GM18507 (cell line): ENCODE data around the gene SRRM2.
A peak's percentile ranks its signal among the peaks of the same experiment; 100 is the strongest.

Experiments used
- DNase-seq: peaks from one replicate; pipeline ENCODE4 v3.0.0; 2011; ENCODE audit warnings: low read depth; ENCODE audit not compliant: insufficient read length; ENCODE audit errors: extremely low spot score
- FAIRE-seq: peaks from 2 replicates; lab custom pipeline; 2011; peaks lifted over from hg19 to GRCh38; lab: Jason Lieb, UNC

The SRRM2 gene

GRCh38 chr16:2752035-2752849, at the start of gene SRRM2:
TSS of gene SRRM2 (plus strand) at chr16:2752638. CDS start at chr16:2756365, 3,727 bp downstream.
- DNase-seq: peak; percentile 93
- peak; percentile 87 for FAIRE-seq

DNA sequence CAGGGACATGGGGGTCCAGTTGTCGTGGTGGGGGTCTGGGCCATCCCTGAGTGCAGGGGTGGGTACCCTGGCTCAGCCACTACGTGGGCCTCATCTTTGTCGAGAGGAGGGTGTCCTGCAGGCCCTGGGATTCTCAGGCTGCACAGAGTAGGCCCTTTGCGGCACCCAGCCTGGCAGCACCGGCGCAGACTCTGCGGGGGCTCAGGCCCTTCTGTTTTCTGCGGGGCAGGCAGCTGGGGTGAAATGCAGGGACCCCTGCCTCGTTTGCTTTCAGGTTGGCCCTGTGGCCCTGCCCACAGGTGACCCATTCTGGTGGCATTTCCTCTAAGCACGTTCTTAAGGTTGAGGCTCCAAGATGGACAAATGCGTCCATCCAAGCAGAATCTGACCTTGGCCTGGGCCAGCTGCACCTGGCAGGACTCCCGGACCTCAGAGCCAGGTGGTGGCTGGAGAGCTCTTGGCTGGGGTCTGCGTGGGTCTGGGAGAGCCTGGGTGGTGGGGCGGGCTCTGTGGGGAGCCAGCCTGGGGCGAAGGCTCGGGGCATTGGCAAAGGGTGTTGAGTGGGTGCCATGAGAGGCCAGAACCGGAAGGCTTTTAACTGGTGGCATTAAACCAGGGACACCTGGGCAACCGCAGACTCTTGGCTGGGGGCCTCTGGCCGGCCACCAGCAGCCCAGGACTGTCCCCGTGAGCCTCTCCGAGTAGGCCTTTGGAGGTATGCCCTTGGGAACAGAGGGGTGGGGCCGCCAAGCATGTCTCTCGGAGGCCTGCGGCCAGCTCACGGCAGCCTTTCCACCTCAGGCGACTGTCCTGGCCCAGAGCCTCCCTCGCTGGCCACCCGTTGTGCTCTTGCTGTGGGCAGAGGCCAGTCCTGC, 49.3 kb upstream of the SRRM2 start:
- DNase-seq: no peak
- FAIRE-seq: no peak

GRCh38 chr16:2704166-2704982, 48.1 kb upstream of the SRRM2 start:
- FAIRE-seq (no peak), DNase-seq (no peak)

DNA sequence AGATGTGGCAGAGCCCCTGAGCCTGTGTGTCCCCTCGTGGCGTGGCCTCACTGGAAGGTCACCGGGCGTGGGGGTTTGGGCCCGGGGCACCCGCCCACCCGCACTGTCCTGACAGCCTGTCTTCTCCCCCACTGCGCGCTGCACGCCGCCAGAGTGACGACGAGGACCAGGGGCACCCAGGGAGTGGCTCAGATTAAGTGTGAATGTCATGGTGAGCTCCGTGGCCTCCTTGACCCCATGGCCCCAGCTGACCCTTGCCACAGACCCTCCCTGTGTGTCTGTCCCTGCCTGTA, 47.5 kb upstream of the SRRM2 start:
- DNase-seq: no peak
- no peak for FAIRE-seq

DNA sequence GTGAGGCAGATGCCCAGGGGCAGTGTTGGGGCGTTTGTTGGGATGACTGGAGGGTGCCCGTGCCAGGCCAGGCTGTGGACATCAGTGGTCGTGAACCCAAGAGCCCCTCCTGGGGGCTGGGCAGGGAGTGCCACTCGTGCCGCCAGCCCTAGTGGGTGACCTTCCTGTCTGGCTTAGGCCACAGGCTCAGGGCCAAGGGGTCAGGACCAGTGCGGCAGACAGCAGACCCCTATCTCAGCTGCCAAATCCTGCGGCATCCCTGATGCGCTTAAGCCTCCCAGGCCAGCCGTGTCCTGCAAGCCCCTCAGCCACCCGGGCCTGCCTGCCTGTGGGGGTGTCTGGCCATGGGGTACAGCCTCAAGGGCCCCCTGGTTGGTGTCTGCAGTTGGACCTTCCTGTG, 47.1 kb upstream of the SRRM2 start:
- DNase-seq: no peak

DNA sequence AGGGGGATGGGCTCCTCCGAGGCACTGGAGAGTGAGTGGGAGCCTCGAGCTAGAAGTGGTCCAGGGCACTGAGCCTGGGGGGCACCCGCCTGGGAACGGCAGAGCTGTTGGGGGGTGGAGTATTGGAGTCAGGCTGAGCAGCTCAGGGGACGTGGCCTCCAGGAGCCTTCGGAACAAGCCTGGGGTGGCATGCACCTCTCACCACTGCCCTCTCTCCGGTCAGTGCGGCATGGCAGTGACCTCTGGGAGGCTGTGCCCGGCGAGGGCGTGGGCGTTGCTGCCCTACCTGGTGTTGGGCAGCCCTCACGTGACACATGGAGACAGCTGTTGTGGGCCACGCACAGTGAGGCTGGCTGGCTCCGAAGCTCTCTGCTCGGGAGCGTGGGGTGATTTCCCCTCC, 46.4 kb upstream of the SRRM2 start:
- FAIRE-seq (no peak), DNase-seq (no peak)

More for the DNA sequence above, 47.1 kb upstream of the SRRM2 start:
- FAIRE-seq: no peak

GRCh38 chr16:2706611-2707311, 45.7 kb upstream of the SRRM2 start:
- FAIRE-seq (no peak), DNase-seq (no peak)

DNA sequence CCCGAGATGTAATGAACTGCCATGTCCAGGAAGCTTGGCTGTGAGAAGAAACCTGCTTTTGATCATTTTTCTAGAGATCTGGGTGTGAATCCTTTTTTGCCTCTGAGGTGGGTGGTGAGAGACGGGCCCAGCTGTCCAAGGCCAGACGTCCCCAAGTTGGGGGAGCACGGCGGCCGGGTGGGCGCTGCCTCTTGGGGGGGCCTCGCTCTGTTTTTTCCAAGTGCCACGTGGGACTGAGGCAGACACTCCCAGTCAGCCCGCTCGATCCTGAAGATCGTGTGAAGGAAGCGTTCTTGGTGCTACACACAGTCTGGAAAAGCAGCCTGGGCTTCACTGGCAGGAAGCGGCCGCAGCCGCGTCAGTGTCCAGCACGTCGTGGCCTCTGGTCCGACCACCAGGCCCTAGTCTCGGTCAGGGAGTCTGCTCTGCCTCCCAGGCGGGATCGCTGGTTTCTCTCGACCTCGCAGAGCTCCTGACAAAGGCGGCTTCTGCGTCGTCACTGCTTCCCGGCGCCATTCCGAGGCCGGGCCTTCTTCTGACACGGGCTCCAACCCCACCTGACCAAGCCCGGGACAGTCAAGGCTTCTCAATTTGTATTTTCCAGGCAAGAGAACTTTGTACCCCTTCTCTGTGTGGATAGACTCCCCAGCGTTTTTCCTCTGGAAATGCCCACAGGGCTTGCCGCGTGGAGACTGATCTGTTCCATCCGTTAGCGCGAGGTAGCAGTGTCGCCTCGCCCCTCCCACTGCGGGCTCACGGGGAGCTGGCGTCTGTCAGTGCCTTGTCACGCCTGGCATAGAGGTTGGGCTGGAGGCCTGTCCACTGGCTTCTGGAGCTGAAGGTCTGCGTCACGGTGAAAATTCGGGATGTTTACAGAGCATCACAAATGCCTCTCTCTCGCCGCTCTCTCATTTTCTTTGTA, 44.8 kb upstream of the SRRM2 start:
- DNase-seq (no peak), FAIRE-seq (no peak)

GRCh38 chr16:2708290-2708639, 44.2 kb upstream of the SRRM2 start:
- no peak for FAIRE-seq

DNA sequence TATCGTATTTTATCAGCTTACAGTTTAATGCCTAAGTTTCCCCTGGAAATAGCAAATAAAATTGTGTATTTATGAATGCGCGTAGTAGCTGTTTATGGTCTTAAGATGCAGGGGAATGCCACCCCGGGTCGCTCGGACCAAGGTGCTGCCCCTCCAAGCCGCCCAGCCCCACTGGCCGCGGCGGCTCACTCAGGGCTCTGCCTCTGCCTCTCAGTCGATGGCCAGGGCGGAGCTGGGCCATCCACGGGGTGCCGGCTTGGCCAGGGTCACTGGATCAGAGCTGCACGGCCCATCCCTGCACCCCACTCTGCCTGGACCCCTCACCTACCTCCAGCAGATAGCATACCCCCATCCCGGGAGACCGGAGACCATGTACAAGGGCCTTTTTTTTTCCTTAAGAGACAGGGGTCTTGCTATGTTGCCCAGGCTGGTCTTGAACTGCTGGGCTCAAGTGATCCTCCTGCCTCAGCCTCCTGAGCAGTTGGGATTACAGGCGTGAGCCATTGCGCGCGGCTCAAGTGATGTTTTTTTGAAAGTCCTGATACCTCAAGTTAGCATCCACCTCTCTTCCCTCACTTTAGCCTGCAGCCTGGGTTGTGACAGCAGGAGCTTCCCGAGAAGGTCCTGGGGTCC, 43.4 kb upstream of the SRRM2 start:
- DNase-seq: no peak
- FAIRE-seq: no peak

More at GRCh38 chr16:2708290-2708639, 44.2 kb upstream of the SRRM2 start:
- no peak for DNase-seq

- no peak for DNase-seq
- no peak for FAIRE-seq
Measured at GRCh38 chr16:2709588-2709984, 42.9 kb upstream of the SRRM2 start.

GRCh38 chr16:2710021-2710710, 42.3 kb upstream of the SRRM2 start:
- DNase-seq (no peak), FAIRE-seq (no peak)

GRCh38 chr16:2710711-2711231, 41.7 kb upstream of the SRRM2 start:
- DNase-seq (no peak), FAIRE-seq (no peak)

- DNase-seq (no peak), FAIRE-seq (no peak)
Measured at GRCh38 chr16:2711370-2712062, 40.9 kb upstream of the SRRM2 start.

DNA sequence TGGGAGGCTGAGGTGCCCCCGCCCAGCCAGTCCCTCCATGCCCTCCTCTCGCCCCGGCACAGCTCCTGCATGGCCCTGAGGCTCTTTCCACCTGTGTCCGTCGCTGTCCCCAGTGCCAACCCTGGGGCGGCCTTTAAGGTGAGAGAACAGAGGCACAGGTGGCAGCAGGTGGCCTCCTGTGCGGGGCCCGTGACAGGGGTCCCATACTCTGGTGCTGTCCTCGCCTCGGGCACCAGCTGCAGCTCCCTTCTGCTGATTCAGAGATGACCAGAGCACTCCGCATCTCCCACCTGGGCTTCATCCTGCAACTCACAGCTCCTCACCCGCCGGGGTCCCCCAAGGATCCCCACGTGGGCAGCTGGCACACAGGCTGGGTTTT, 40.4 kb upstream of the SRRM2 start:
- DNase-seq (no peak), FAIRE-seq (no peak)

DNA sequence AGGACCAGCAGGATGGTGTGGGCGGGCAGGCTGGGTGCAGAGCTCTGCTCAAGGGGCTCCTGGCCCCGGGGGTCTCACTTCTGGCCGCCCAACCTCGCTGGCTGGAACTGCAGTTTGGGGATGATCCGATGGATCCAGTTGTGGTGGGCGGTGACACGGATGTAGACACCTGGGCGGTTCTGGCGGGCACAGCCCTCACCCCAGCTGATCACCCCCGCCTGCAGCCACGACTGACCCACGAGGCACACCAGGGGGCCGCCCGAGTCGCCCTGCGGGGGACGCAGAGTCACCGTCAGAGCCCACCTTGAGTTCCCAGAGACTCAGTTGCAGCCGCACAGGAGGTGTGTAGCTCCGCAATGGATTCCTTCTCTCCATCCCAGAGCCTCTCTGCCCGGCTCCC, 39.9 kb upstream of the SRRM2 start:
- no peak for DNase-seq
- no peak for FAIRE-seq

- FAIRE-seq: no peak
- DNase-seq: no peak
Measured at GRCh38 chr16:2713523-2713922, 38.9 kb upstream of the SRRM2 start.
